ENCODE results near the gene ERG.

DNA sequence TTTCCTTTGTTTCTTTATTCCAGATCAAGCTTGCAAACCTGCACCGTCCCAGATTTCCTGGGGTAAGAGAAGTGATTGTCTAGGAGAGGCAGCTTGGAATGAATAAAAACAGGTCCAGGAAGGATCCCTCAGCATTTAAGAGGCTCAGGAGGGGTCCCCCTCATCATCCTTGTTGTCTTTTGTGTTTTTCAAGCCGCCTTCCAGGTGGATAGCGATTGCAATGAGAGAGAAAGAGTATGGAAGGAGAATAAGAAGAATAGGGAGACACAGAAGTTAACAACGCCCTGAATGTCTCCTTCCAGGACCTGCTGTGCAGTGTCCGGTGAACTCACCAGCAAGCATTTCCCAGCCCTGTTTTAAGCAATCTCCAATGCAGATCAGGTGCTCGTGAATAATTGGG, 8.5 kb downstream of the ERG start:
- TF ChIP-seq, protein P1, sequence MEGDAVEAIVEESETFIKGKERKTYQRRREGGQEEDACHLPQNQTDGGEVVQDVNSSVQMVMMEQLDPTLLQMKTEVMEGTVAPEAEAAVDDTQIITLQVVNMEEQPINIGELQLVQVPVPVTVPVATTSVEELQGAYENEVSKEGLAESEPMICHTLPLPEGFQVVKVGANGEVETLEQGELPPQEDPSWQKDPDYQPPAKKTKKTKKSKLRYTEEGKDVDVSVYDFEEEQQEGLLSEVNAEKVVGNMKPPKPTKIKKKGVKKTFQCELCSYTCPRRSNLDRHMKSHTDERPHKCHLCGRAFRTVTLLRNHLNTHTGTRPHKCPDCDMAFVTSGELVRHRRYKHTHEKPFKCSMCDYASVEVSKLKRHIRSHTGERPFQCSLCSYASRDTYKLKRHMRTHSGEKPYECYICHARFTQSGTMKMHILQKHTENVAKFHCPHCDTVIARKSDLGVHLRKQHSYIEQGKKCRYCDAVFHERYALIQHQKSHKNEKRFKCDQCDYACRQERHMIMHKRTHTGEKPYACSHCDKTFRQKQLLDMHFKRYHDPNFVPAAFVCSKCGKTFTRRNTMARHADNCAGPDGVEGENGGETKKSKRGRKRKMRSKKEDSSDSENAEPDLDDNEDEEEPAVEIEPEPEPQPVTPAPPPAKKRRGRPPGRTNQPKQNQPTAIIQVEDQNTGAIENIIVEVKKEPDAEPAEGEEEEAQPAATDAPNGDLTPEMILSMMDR (IDR thresholded peaks at IDR 0.05) = no peak
- no peak for TF ChIP-seq POLR2A (IDR thresholded peaks at IDR 0.05; ENCODE audit: low read depth)

Measured in esophagus muscularis mucosa (tissue), 3 donors.